PFSK-1 (cell line): ENCODE data around the gene BAG2.
A peak's percentile ranks its signal among the peaks of the same experiment; 100 is the strongest.

ENCODE experiments used
- FOXP2 ChIP-seq: optimal IDR thresholded peaks from 2 replicates; pipeline ENCODE3; 2011; ENCODE audit warnings: borderline replicate concordance, control low read depth, inconsistent platforms; ENCODE audit not compliant: insufficient read depth; ENCODE audit errors: extremely low read length, extremely low read depth
- POLR2AphosphoS5 ChIP-seq: IDR thresholded peaks from 2 replicates; pipeline ENCODE4 v1.6.1; 2012; ENCODE audit warnings: low read depth, mild to moderate bottlenecking, control low read depth, low read length, moderate library complexity
- SIN3A ChIP-seq: IDR thresholded peaks from 2 replicates; pipeline ENCODE4 v1.6.1; 2012; ENCODE audit warnings: mild to moderate bottlenecking, low read length, moderate library complexity, borderline replicate concordance; ENCODE audit not compliant: insufficient read depth
- TAF1 ChIP-seq: IDR thresholded peaks from 2 replicates; pipeline ENCODE4 v1.6.1; 2012; ENCODE audit warnings: low read length, control low read depth, borderline replicate concordance; ENCODE audit not compliant: insufficient read depth
- TF ChIP-seq, protein P1 (sequence below), 2 experiments: IDR thresholded peaks; 2 replicates each; pipeline versions ENCODE4 v1.6.1 to v1.8.0; 2011 to 2012; ENCODE audit warnings: low read depth in 2 of 2, low read length in 2 of 2, control low read depth in 1 of 2, inconsistent platforms in 1 of 2, mild to moderate bottlenecking in 1 of 2, moderate library complexity in 1 of 2; ENCODE audit not compliant: insufficient read depth in 1 of 2

BAG2 gene

DNA sequence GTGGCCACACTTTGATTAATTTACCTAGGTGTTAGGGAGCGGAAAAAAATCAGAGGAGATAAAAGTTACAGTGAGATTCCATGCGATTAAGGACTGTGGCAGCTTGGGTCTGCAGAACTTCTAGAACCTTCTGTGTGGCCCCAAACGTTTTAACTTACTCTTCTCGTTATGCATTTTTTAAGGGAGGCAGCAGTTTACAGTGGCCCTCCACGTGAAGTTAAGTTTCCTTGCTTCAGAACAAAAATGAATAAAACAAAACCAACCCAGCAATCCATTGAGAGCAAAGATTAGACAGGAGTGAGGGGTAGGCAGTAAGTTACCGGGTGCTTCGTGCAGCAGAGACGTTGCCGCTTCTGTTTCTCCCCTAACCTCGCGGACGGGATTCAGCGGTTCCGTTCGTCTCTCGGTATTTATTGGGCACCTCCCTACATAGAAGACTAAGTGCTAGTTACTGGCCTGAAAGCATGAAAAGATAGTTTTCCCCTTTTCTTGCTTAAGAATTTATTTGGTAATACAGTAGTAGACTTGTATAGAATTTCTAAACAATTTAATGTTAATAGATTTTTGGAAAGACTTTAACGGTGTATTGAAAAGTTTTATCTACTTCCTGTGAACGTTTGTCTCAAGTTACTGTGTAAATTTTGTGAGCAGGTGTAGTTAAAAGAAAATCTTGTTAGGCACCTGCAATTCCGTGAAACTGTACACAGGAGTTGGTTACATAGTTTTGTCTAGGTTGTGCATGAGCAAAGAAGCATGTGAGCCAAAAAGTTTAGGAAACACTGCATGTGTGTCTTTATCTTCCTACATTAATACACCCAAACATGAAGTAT is 1.1 kb downstream of the BAG2 start:
- TF ChIP-seq, protein P1, sequence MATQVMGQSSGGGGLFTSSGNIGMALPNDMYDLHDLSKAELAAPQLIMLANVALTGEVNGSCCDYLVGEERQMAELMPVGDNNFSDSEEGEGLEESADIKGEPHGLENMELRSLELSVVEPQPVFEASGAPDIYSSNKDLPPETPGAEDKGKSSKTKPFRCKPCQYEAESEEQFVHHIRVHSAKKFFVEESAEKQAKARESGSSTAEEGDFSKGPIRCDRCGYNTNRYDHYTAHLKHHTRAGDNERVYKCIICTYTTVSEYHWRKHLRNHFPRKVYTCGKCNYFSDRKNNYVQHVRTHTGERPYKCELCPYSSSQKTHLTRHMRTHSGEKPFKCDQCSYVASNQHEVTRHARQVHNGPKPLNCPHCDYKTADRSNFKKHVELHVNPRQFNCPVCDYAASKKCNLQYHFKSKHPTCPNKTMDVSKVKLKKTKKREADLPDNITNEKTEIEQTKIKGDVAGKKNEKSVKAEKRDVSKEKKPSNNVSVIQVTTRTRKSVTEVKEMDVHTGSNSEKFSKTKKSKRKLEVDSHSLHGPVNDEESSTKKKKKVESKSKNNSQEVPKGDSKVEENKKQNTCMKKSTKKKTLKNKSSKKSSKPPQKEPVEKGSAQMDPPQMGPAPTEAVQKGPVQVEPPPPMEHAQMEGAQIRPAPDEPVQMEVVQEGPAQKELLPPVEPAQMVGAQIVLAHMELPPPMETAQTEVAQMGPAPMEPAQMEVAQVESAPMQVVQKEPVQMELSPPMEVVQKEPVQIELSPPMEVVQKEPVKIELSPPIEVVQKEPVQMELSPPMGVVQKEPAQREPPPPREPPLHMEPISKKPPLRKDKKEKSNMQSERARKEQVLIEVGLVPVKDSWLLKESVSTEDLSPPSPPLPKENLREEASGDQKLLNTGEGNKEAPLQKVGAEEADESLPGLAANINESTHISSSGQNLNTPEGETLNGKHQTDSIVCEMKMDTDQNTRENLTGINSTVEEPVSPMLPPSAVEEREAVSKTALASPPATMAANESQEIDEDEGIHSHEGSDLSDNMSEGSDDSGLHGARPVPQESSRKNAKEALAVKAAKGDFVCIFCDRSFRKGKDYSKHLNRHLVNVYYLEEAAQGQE (IDR thresholded peaks at IDR 0.05; ENCODE audit: insufficient read depth in 1 of 2, low read depth in 2 of 2, low read length in 2 of 2) = no peak
- TF ChIP-seq FOXP2 (no peak), POLR2AphosphoS5 (no peak), SIN3A (no peak), TAF1 (no peak)

DNA sequence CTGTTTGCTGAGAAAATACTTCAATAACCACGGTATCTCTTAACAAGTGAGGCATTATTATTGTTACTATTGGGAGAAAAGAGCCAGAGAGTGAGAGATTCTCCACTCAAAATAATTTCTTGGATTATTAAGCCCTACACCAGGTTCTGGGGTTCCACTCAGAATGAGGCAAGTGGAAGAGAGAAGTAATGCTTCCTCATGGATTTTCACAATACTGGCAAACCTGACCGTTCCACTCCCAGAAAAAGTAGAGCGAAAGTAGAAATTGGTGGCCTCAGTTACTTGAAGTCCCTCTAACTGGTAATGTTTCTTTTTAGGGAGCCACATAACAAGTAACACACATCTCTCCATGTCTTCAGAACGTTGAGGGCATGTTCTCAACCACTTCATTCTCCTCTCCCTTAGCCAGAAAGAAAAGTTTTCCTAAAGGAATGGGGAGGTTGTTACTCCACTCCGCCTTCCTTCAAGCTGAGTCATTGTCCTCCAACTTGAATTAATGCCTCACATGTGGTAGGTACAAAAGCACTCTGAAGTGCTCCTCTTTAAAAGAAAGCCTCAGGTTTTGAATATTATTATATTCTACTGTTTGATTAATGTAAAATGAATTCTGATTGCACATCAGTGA is 1.9 kb downstream of the BAG2 start:
- no peak; the same call in 1 of the 2 replicates for TF ChIP-seq SIN3A
- peak; percentile 39; the same call in 1 of the 2 replicates for TF ChIP-seq POLR2AphosphoS5
- TF ChIP-seq TAF1 = peak; percentile 52; the same call in 1 of the 2 replicates

DNA sequence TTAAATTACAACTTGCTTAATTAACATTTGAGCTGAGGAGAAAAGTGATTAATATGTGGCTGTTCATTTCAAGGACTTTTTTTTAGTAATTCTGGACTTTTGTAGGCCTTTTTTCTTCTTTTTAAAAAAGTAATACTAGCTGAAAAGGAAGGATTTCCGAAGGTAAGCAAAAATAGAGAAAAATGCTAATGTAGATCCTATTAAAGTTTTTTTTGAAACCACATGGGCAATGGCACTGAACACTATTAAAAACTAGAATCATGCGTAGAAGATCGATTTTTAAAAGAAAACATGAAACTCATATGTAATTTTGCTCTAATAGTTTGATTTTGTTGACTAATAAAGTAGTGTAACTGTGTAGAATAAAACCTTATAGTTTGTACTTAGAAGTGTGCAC is 2.4 kb downstream of the BAG2 start:
- TF ChIP-seq POLR2AphosphoS5 (no peak), SIN3A (no peak), TAF1 (no peak), FOXP2 (no peak)
- TF ChIP-seq, protein P1 (IDR thresholded peaks at IDR 0.05; ENCODE audit: insufficient read depth in 1 of 2, low read depth in 2 of 2, low read length in 2 of 2) = no peak

DNA sequence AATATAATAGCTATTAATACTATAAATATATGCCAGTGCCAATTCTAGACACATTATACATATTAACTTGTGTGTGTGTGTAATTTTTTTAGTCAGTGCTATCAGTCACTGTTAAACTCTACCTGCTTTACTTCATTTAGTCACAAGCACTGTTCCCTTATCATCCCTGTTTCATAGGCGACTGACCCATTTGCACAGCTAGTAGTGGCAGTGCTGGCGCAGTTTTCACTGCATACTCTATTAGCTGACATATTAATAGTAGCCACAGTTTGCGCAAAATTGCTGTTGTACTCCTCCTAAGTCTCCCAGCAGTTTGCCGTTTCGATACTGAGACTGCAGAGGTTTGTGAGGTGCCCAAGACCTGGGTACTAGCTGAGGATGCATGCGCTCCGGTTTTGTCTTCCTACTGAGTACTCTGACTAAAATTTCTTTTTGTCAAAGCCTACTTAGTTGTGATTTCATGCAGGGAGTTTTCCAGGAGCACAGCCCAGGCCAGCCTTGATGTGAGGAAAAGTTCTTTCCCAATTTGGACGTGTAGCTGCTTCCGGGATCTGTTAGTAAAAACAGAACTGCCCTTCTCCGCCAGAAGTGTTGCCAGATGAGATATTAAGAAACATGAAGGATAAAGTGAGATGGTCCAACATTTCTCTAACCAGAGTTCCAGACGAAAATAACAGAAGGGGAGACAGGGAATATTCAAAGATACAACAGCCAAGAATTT is 5.6 kb downstream of the BAG2 start:
- TF ChIP-seq SIN3A (no peak), POLR2AphosphoS5 (no peak), FOXP2 (no peak), TAF1 (no peak)
- TF ChIP-seq, protein P1 (IDR thresholded peaks at IDR 0.05; ENCODE audit: insufficient read depth in 1 of 2, low read depth in 2 of 2, low read length in 2 of 2) = no peak

DNA sequence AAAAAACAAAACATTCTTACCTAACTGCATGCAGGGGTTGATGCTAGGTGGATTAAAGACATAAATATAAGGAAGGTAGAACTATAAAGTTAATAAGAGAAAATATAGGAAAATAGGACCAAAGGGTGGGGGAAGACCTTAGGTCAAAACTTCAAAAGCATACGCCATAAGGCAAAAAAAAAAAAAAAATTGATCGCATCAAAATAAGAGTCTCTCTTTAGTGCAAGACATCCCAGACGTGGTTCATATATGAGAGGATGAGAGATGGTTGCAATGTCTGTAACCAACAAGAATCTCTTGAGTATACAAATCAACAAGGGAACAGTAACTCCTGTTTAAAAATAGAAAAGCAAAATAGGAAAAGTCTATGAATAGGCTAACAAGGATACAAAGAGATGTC is 8.5 kb downstream of the BAG2 start:
- TF ChIP-seq, protein P1 (IDR thresholded peaks at IDR 0.05; ENCODE audit: insufficient read depth in 1 of 2, low read depth in 2 of 2, low read length in 2 of 2) = no peak
- TF ChIP-seq POLR2AphosphoS5 (no peak), SIN3A (no peak), FOXP2 (no peak), TAF1 (no peak)
